GM19043 (cell line): Measurements from ENCODE around the gene BCL2L1.
A peak's percentile ranks its signal among the peaks of the same experiment; 100 is the strongest.
"Not testable (repeated sequence)": the region's sequence is repeated elsewhere in the genome, so short reads cannot be mapped to it uniquely, and the experiment has no call there.

Experiments
- ATAC-seq: cut with Tn5 transposase; IDR thresholded peaks from one replicate; pipeline ENCODE4 v1.9.1; 2021; ENCODE audit warnings: low read depth; ENCODE audit not compliant: unreplicated experiment

The BCL2L1 gene

DNA sequence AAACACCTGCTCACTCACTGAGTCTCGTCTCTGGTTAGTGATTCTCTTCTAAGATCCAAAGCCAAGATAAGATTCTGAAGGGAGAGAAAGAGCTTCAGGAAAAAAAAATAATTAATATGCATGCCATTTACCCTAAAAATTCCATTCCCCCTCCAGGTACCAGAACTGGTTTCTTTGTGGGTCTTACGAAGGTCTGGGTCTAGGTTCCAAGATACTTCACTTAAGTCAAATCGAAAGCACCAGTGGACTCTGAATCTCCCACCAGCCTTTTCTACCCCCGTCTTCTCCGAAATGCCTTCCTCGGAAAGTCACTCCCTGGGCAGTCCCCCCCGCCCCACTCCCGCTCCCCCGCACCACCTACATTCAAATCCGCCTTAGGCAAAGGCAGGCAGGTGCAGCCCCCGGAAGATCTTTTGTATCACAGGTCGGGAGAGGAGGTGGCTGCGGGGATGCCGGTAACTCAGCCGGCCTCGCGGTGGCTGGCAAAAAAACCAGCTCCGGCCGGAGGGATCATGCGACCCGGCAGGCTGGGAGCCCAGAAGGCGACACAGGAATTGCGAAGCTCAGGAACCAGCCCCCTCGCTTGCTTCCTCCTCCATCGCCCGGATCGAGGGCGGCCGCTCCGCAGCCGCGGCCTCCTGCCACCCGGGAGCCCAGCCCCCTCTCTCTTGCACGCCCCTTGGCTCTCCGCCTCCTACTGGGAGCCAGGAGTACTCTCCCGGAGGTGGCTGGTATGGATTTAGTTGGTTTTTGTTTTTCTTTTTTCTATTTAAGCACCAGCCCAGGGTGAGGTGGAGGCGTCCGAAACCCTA is at the start of gene BCL2L1:
TSS of gene BCL2L1 (minus strand) at position 612 of the 812 bp plus-strand sequence. CDS start 650 bp downstream, outside the sequence.
- no peak for ATAC-seq

DNA sequence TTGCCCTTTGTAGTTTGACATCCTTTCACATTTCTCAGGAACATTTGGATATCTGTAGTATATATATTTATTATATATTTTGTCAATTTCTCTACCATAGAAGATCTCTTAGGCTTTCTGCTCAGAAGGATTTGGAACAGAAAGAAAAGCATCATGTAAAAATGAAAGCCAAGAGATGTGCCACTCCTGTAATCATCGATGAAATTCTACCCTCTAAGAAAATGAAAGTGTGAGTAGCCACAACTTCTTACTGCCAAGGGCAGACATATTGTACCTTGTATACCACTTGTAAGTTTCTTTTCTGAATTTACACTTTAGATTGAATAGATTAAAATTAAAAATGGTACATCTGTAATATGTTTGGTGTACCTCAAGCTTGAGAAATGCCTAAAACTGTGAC is 47.6 kb upstream of the BCL2L1 start:
- no peak for ATAC-seq

DNA sequence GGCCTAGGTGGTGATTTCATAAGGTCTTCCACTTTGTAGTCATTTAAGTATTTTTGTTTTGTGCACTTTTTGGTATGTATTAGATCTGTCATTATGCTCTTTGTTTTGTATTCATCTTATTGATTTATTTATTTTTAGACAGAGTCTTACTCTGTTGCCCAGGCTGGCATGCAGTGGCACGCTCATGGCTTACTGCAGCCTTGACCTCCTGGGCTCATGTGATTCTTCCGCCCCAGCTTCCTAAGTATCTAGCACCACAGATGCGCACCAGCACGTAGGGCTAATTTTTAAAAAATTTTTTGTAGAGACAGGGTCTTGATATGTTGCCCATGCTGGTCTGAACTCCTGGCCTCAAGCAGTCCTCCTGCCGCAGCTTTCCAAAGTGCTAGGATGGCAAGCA is 47.0 kb upstream of the BCL2L1 start:
- ATAC-seq = no peak

DNA sequence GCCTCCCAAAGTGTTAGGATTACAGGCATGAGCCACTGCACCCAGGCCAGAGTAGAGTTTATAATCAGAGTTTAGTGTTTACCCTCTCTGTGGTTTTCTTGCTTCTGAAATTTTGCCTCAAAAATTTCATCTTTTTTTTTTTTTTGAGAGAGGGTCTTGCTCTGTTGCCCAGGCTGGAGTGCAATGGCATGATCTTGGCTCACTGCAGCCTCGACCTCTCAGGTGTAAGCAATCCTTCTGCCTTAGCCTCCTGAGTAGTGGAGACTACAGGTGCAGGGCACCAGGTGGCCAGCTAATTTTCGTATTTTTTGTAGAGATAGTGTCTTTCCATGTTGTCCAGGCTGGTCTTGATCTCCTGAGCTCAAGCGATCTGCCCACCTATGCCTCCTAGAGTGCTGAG is 45.1 kb upstream of the BCL2L1 start:
- ATAC-seq = no peak

DNA sequence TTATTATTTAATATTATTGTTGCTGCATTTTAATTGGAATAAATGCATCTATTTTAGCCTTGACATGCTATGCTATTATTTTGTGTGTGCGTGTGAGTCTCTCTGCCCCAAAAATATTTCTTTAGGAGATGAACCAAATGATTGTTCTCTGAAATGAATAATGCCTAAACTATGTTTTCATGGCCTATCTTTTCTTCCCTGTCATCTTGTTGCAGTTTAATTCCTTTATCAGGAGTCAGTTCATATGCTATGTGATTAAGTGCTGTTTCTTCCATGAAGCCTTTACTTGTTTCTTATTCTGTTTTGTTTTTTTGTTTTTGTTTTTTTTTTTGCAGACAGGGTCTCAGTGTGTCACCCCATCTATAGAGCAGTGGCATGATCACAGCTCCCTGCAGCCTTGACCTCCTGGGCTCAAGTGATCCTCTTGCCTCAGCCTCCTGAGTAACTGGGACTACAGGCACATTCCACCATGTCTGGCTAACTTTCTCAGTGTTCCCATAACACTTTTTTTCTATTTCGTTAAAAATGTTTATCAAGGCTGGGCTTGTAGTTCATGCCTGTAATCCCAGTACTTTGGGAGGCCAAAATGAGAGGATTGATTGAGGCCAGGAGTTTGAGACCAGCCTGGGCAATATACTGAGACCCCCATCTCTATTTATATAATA is 42.1 kb upstream of the BCL2L1 start:
- ATAC-seq = no peak

DNA sequence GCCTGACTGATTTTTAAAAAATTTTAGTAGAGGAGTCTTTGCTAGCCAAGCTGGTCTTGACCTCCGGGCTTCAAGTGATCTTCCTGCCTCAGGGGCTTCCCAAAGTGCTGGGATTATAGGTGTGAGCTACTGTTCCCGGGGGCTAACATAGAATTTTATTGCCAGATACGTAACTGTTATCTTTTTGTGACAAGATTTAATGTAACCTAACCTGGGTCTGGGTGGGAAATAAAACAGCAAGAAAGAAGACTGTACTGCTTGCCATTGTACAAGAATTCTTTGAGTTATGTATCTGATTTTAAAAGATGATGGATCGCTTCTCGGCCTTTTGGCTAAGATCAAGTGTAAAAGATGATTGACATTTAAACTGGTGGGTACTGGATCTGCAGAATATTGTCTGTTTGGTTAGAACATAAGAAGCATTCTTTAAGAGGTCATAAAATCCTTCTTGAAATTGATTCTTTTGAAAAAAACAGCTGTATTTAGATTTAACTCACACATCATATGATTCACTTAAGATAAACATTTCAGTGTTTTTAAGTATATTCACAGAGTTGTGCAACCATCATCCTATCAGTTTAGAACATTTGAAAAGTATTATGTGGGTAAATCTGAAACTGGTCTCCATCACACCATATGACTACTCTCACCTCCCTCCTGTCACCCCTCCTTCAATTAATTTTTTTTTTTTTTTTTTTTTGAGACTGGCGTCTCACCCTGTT is 38.0 kb upstream of the BCL2L1 start:
- no peak for ATAC-seq

DNA sequence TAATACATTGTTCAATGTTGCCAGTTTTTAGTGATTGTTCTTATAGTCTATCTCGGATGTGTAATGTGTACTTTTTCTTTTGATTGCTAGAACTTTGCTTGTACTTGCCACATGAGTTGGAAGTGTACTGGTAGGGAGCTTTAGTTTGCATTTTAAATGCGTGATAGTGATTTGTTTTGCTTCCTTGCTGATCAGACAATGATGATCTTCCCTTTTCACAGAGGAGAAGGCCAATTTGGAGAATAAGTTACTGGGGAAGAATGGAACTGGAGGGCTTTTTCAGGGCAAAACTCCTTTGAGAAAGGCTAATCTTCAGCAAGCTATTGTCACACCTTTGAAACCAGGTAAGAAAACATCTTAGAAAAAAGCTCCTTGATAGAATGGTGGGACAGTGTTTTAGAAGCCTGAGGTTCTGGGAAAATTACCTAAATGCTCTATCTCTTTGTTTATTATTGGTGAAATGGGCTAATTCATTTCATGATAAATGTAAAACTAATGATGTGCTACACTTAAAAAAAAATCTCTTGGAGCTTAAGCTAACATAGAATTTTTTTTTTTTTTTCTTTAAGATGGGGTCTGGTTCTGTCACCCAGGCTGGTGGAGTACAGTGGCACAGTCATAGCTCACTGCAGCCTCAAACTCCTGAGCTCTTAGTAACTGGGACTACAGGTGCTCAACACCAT is 37.3 kb upstream of the BCL2L1 start:
- ATAC-seq = no peak

DNA sequence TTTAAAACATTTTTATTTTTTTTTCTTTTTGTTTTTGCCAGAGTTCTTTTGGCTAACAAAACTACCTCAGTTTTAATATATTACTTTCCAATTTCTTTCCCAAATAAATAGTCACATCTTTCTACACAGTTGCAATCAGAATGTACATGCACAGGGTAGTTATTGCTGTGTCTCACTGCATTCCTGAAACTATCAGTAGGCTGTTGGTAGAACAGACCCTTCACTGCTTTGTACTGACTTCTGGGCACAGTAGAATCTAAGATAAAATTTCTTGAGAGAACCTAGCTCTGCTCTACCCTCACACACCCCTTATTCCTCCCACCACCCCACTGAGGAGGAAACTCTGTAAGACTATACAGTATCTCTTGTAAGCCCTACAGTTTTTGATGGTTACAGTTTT is 36.3 kb upstream of the BCL2L1 start:
- no peak for ATAC-seq

DNA sequence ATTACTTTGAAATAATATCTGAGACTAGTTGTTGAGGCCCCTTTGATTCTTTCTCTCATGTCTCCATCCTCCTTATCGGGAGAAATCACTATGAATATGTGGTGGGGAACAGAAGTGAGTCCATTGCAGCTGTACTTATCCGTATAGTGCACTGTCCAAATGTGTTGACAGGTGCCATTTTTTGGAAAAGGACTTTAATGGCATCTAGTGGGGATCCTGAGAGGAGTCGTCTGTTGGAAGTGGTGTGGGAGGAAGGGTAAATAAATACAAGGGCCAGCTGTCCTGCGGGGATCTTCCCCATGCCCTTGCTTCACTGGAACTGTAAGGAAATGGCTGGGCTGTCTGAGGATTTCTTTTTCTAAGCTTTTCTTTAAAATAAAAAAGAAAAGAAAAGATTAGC is 35.9 kb upstream of the BCL2L1 start:
- ATAC-seq = no peak

DNA sequence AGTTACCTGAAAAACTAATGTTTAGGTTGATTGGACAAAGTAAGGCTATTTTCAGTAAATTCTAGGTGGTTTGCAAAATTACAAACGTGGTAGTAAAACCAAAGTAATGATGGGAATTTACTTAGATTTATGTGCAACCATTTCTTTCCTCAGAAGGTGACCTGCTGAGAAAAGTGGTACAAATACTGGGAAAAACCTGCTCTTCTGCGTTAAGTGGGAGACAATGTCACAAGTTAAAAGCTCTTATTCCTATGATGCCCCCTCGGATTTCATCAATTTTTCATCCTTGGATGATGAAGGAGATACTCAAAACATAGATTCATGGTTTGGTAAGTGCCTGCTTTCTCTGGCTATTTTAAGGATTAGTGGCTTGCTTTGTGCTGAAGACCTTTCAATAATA is 34.6 kb upstream of the BCL2L1 start:
- ATAC-seq = no peak

DNA sequence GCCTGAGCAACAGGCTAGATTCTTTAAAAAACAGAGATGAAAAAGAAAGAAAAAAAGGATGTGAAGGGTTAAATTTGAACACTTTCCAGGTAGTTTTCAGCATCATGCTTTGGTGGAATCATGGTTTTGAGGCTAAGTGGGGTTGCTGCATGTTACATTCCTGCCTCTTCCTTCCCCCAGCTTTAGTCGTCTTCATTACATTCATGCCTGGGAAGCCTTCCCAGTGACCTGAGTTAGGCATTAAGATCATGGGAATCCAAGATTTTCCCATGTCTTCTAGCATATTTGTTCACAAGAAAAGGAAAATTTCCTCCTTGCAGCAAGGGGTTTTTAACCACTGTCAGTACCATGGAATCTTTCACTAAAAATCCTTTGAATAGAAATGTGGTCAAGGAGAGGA is 28.5 kb upstream of the BCL2L1 start:
- ATAC-seq = no peak

DNA sequence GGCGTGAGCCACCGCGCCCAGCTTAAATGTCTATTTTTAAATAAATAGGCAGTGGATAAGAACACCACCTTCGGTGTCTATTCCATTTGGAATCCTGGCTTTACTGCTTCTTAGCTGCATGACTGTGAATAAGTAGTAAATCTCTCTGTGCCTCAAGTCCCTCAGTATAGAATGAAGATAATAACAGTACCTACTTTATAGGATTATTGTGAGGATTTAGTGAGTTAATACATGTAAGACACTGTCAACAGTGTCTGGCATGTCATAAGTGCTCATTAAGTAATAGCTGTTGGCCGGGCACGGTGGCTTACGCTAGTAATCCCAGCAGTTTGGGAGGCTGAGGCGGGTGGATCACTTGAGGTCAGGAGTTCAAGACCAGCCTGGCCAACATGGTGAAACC is 26.6 kb upstream of the BCL2L1 start:
- no peak for ATAC-seq

DNA sequence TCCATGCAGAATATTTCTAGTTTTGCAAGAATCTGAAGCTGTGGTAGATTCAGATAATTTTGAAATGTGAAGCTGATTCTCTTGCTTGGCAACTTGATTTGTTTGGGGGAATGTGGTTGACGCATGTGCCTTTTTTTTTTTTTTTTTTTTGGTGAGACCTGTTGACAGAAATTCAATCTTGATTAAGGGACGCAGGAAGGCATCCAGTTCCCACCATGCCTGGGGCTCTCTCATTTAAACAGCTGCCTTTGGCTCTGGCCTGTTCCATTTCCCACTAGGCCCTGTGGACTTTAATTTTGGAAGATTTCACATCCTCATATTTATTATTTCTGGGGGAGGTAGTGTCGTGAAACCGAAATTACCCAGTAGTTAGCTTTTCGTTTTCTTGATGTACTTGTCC is 25.0 kb upstream of the BCL2L1 start:
- ATAC-seq = no peak

DNA sequence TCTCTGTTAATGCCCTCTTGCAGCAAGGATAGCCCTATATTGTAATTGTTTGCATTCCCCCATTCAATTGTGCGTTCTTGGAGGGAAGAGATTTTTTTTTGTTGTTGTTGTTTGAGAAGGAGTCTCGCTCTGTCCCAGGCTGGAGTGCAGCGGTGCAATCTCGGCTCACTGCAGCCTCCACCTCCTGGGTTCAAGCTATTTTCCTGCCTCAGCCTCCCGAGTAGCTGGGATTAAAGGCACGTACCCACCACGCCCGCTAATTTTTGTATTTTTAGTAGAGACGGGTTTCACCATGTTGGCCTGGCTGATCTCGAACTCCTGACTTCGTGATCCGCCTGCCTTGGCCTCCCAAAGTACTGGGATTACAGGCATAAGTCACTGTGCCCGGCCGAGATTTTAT is 24.4 kb upstream of the BCL2L1 start:
- not testable (repeated sequence) for ATAC-seq

DNA sequence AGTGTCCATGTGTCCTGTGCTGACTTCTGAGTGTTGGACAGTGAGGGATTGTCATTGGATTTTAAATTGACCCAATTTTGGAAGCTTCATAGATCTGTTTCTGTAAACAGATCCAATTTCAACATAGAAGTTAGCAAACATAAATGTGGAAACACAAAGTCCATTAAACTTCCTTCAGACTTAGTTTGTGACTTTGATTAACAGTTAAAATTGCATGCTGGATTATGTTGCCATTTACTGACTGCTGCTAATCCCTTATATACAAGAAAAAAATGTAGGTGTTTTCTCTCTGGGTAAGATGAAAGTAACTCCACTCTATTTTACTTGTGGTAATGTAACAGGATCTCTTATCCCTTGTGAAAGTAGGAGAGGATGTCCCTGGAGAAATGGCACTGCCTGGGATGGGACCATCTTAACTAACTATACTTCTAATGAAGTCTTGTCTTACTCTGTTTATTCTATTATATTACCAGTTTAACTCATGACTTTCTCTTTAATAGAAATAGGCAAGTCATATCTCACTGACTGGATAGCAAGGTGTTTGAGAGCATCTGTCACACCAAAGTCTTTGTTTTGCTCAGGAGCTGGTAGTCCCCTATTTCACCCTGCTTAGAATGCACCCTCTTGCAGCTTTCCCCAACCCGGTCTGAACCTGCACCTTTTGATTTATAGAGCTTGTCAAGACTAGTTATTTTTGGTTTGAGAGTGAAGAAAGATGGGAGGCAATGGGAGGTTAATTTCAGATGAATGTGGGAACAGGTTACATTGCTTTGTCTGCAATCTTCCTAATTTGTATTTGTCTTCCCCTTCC is 23.6 kb upstream of the BCL2L1 start:
- no peak for ATAC-seq

DNA sequence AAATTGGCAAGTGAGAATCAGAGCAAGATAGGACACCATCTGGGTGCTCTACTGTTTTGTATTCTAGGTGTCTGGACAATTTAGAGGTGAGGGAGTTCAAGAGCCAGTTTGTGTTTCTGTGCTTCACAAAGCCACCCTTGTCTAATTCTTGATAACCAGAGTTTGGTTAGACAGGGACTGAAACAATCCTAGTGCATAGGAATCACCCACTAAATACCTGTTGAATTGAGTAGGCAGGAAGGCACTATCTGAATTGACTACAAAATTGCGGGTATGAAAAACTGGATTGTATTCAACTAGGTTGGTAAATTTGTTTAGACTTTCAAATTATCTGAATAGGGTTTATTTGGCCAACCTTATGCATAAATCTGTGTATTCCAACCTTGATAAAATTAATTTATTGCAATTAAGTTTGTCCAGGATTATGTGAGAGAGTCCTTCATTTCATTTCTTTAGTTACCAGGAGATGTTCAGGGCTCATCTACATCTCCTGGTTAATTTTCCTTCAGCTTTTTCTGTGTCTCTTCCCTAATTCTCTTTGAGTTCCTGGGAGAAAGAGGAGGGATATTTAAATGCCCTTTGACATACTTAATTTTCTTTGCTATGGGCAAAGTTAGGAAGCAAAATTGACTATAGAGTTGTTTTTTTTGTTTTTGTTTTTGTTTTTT is 18.1 kb upstream of the BCL2L1 start:
- no peak for ATAC-seq

DNA sequence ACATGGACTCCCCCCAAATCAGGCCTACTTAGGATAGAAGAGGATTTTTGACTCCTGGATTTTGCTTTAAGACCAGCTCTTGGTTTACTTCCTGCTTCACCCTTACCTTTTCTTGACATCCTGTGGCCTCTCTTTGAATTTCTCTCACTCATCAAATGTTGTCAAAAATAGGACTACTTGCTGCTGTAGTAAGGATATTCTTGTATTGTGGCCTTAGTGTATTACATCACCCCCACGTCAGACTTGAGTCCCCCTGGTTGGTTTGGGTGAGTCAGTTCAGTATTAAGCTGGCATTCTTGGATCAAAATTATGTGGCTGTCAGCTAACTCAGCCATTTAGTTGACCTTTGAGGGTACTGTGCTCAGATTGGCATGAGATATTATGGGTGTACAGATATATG is 17.5 kb upstream of the BCL2L1 start:
- ATAC-seq = no peak

DNA sequence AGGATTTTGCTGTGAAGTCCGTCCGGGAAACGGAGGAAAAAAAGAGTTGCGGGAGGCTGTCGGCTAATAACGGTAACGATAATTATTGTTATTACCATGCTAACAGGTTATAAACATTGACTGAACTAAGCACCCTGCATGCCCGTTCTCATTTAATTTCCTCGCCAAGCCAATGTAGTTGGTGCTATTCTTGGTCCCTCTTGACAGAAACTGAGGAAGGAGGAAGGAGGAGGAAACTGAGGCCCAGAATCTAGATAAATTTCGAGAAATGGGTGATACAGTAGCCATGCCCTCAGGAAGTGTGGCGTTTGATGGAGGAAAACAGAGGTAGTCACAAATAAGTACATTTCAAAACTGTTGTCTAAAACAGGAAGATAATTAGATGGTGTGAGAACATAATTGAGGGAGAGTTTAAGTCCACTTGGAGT is 16.9 kb upstream of the BCL2L1 start:
- ATAC-seq = no peak

DNA sequence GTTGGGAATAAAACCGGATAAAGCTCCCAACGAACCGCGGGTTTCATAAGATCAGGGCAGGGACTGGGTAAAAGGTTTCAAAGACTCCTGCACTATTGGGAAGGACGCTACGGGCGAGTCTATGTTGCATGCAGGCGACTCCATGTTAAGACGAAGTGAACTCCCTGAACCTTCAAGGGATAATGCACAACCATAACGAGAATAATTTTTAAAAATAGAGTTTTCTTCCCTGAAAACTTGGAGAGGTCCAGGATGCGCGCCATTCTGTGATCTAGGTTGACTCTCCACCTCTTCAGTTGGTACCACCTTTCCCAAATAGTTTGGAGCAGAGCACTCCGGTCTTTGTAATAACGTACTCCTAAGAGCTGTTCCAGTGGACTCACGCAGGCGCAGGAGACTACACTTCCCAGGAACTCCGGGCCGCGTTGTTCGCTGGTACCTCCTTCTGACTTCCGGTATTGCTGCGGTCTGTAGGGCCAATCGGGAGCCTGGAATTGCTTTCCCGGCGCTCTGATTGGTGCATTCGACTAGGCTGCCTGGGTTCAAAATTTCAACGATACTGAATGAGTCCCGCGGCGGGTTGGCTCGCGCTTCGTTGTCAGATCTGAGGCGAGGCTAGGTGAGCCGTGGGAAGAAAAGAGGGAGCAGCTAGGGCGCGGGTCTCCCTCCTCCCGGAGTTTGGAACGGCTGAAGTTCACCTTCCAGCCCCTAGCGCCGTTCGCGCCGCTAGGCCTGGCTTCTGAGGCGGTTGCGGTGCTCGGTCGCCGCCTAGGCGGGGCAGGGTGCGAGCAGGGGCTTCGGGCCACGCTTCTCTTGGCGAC is 16.3 kb upstream of the BCL2L1 start, which contains the start of gene TPX2:
TSS of gene TPX2 (plus strand) at position 562 of the 821 bp plus-strand sequence. CDS start 18,187 bp downstream, outside the sequence.
- peak; percentile 95 for ATAC-seq
